ENCODE data around the gene CDX1.

Gene CDX1

DNA sequence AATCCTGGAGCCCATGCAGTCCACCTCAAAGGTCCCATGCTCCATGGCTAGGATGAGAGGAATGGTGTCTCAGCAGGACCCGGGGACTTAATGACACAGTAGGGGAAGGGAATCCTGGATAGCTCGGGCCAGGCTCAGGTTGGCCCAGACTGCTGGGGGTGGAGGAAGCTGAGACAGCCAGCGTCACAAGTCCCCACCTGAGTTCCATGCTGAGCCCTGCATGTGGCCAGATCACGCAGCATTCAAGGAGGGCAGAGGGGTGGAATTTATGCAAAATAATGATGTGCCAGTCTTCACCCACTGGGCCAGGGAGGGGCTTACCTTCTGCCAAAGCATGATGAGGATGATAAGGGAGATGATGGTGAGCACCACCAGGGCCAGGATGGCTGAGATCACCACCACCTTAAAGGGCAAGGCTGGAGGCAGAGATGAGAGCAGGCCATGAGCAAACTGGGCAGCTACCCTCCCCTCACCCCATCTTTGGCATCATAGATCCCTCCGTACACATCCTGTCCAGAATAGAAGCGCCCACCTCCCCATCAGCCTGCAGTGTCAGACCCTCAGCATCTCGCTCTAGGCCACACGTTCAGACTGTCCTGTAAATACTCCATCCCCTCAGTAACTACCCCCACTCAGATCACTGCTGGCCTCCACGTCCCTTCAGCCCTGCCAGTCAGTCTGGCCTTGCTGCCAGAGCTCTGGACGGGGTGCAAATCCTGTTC lies 40.2 kb upstream of the CDX1 start:
- DNase-seq (no peak), ATAC-seq (no peak)
- H3K9me3 Mint-ChIP-seq, result no peaks in the 10 kb centered on the region
- no peaks in the 10 kb centered on the region for H3K36me3 Mint-ChIP-seq (ENCODE audit: low read depth)
- no peaks in the 10 kb centered on the region for H3K27me3 Mint-ChIP-seq
- no peak overlapping the region for H3K4me3 Mint-ChIP-seq
- no peaks in the 10 kb centered on the region for H3K4me1 Mint-ChIP-seq
- H3K27ac Mint-ChIP-seq, result no peak overlapping the region

DNA sequence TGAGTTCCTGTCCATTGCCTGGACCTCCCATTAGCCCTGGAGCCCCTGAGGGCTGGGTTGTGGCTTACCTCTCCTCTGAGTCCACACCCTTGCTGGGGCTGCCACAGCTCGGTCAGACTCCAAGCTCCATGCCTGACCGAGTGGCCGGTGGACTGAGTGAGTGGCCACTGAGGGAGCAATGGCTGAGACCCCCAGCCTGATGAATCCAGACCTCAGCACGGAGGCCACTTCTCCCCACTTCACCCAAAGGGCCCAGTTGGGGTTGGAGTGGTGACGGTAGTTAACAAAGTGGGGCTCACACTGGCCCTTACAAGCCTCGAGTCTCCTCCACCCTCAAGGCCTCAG lies 39.7 kb upstream of the CDX1 start:
- DNase-seq (no peak), ATAC-seq (no peak)
- Mint-ChIP-seq H3K4me1 (no peaks in the 10 kb centered on the region), H3K27me3 (no peaks in the 10 kb centered on the region), H3K4me3 (no peak overlapping the region), H3K27ac (no peak overlapping the region), H3K9me3 (no peaks in the 10 kb centered on the region), H3K36me3 (ENCODE audit: low read depth) (no peaks in the 10 kb centered on the region)

DNA sequence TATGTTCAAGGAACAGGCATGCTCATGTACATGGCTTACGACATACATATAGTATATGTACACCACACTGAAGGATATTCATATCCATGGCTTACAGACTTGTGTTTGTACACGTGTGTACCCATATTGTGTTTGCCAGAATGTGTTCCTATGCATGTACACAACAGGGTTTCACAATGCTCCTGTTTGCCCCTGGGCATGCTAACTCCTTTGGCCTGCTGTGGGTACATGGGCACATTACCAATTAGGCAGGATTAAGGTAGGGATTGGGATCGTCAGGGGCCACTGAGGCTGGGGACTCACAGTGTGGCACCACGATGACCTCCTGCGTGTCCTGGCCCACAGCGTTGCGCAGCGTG lies 37.1 kb upstream of the CDX1 start:
- no peak overlapping the region for H3K27ac Mint-ChIP-seq
- DNase-seq (no peak), ATAC-seq (no peak)
- H3K9me3 Mint-ChIP-seq, result no peaks in the 10 kb centered on the region
- no peaks in the 10 kb centered on the region for H3K4me1 Mint-ChIP-seq
- H3K27me3 Mint-ChIP-seq, result no peaks in the 10 kb centered on the region
- no peaks in the 10 kb centered on the region for H3K36me3 Mint-ChIP-seq (ENCODE audit: low read depth)
- H3K4me3 Mint-ChIP-seq, result no peak overlapping the region

DNA sequence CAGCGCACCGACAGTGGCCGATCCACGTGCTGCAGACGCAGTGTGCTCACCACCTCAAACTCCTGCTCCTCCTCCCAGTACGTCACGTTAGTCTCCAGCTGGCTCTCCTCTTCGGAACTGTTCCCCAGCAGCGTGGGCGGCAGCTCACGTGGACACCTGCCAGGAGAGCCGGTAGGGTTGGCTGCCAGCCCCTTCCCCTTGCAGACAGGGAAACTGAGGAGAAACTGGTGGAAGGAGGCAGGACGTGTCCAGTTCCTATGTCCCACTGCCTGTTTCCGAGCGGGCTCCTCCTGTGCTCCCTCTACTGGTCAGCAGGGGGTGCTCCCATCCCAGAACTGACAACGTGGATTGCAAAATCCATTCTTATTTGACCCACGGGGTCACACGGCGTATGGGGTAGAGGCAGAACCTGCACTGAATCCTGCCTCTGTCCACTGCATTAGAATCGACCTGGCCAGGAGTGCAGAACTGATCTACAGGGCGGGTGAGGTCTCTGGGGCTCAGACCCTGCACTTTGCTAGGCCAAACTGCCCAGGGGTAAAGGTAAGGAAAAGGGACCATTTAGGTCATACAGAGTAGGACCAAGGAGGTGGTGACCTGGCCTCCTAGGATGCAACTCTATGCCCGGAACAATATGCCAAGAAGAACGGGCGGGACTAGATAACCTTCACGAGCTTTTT lies 36.6 kb upstream of the CDX1 start:
- H3K9me3 Mint-ChIP-seq, result no peaks in the 10 kb centered on the region
- H3K4me3 Mint-ChIP-seq, result no peak overlapping the region
- H3K27me3 Mint-ChIP-seq, result no peaks in the 10 kb centered on the region
- H3K27ac Mint-ChIP-seq, result no peak overlapping the region
- no peaks in the 10 kb centered on the region for H3K4me1 Mint-ChIP-seq
- DNase-seq, result peak; percentile 58
- no peaks in the 10 kb centered on the region for H3K36me3 Mint-ChIP-seq (ENCODE audit: low read depth)
- peak; percentile 55 for ATAC-seq

DNA sequence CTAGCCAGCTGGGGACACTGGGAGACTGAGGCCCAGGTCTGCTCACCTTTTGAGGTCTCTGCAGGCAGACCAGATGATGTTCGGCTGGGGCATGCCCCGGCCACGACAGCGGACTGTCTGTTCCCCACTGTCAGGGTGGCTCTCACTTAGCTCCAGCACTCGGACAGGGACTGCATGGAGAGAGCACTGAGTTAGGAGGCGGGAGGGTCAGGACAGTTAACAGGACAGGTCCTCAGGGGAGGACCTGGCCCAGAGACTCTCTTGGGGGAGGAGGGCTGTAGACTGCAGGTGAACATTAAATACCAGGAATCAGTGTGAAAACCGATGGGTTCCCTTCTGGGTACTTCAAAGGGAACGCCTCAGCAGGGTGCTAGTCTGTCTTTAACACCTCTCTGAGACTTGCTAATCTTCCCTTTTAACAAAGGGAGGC lies 36.1 kb upstream of the CDX1 start:
- Mint-ChIP-seq H3K27me3 (no peaks in the 10 kb centered on the region), H3K27ac (no peak overlapping the region), H3K36me3 (ENCODE audit: low read depth) (no peaks in the 10 kb centered on the region), H3K4me3 (no peak overlapping the region), H3K4me1 (no peaks in the 10 kb centered on the region), H3K9me3 (no peaks in the 10 kb centered on the region)
- DNase-seq (no peak), ATAC-seq (no peak)

DNA sequence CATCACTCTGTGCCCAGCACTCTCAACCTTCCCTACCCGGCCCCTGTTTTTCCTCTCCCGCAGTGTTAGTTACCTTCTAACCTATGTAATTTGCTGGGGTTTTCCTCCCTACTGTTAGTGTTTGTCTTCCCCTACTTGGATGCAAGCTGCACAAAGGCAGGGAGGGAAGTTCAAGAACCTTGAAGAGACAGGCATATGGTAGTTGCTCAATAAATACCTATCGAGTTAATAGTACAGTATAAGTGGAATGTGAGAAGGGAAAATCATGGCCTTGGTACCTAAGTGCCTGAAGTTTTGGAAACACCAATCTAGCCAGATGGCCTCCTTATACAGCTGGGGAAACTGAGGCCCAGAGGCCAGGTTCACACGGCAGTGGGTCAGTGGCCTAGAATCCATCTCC lies 35.1 kb upstream of the CDX1 start:
- no peaks in the 10 kb centered on the region for H3K4me1 Mint-ChIP-seq
- no peak for ATAC-seq

DNA sequence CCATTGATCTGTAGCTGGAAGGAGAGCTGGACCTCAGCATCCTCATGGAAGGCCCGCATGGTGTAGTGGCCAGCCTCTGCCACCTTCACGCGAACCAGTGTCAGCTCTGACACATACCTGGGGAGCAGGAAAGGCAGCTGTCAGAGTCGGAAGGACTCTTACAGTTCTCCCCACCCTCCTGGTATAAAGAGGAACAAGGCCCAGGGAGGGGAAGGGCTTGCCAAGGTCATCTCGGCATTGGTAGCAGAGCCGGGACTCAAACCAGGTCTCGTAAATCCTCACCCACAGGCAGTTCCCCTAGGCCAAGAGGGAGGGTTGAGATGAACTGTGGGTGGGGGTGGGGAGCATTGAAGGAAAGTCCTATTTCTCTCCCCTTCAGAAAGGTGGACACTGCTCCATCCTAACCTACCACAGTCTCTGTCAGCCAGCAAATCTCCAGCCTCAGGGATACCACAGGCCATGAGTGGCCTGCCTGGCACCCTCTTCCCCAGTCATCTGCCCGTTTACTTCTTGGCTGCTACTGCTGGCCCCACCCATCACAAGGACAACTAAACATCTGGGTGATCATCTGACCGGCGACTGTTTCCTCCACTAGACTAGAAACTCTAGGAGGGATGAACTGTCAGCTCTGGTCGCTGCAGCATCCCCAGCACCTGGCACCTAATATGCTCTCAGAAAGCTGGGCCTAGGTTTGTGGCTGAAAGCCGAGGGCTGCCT lies 34.4 kb upstream of the CDX1 start:
- Mint-ChIP-seq H3K9me3 (no peaks in the 10 kb centered on the region), H3K4me3 (no peak overlapping the region), H3K36me3 (ENCODE audit: low read depth) (no peaks in the 10 kb centered on the region), H3K4me1 (no peaks in the 10 kb centered on the region), H3K27ac (no peak overlapping the region), H3K27me3 (no peaks in the 10 kb centered on the region)
- no peak for ATAC-seq
- no peak for DNase-seq

More for the DNA sequence above, 35.1 kb upstream of the CDX1 start:
- Mint-ChIP-seq H3K4me3 (no peak overlapping the region), H3K36me3 (ENCODE audit: low read depth) (no peaks in the 10 kb centered on the region), H3K9me3 (no peaks in the 10 kb centered on the region), H3K27me3 (no peaks in the 10 kb centered on the region), H3K27ac (no peak overlapping the region)
- DNase-seq, result no peak

DNA sequence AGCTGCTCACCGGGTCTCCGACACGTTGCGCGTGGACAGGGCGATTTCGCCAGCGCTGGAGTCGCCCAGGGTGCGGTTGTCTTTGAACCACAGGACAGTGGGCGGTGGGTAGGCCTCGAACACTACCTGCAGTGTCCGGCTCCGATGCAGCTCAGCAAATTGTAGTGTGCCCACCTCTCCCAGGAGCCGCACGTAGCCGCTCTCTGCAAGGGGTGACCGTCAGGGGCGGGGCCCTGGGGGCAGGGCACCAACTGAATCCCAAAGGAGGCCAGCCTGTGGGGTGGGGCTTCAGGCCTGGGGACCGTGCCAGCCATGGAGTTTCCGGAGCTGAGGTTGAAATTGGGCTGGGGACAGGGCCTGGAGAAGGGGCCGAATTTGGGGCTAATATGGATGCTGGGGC lies 33.8 kb upstream of the CDX1 start:
- ATAC-seq (no peak), DNase-seq (no peak)
- Mint-ChIP-seq H3K36me3 (ENCODE audit: low read depth) (no peaks in the 10 kb centered on the region), H3K4me3 (no peak overlapping the region), H3K9me3 (no peaks in the 10 kb centered on the region), H3K27me3 (no peaks in the 10 kb centered on the region), H3K27ac (no peak overlapping the region), H3K4me1 (no peaks in the 10 kb centered on the region)

DNA sequence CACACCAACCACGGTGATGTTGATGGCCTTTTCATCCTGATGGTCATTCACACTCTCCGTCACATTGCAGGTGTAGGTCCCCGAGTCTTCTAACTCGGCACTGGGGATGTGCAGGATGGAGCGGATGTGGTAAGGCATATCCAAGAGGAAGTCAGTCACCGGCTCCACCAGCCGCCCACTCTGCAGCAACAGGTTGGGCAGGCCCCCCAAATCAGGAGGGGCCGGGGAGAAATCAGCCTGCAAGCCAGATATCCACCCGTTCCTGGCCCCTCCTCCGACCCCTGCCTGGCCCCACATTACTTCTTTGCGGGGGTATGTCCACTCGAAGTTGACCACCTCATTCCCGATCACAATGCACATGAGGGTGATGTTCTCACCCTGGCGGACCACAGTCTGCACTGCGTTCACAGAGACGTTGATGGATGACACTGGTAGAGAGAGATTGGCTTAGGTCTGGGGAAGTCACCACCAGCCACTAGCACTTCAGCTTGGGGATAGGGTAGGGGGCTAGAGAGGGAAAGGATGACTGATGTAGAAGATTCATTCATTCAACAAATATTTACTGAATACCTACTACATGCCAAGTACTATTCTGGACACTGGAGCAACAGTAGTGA lies 32.9 kb upstream of the CDX1 start:
- Mint-ChIP-seq H3K4me3 (no peak overlapping the region), H3K27me3 (no peaks in the 10 kb centered on the region), H3K27ac (no peak overlapping the region), H3K4me1 (no peaks in the 10 kb centered on the region), H3K36me3 (ENCODE audit: low read depth) (no peaks in the 10 kb centered on the region), H3K9me3 (no peaks in the 10 kb centered on the region)
- DNase-seq (no peak), ATAC-seq (no peak)

DNA sequence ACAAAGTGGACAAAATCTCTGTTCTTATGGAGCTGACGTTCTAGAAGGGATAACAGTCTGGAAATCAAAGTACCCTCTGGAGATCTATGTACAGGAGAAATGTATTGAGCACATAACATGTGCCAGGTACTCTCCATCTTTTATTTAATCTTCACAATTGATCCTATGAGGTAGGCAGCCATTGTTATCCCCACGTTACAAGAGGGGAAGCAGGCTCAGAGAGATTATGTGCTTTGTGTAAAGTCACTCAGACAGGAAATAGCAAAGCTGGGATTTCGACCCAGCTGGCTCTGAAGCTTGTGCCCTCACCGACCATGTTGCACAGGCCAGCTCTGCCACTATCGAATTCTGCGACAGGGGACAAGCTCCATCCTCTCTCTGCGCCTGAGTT lies 32.4 kb upstream of the CDX1 start:
- Mint-ChIP-seq H3K9me3 (no peaks in the 10 kb centered on the region), H3K27me3 (no peaks in the 10 kb centered on the region), H3K4me3 (no peak overlapping the region), H3K36me3 (ENCODE audit: low read depth) (no peaks in the 10 kb centered on the region), H3K4me1 (no peaks in the 10 kb centered on the region), H3K27ac (no peak overlapping the region)
- no peak for DNase-seq
- no peak for ATAC-seq

DNA sequence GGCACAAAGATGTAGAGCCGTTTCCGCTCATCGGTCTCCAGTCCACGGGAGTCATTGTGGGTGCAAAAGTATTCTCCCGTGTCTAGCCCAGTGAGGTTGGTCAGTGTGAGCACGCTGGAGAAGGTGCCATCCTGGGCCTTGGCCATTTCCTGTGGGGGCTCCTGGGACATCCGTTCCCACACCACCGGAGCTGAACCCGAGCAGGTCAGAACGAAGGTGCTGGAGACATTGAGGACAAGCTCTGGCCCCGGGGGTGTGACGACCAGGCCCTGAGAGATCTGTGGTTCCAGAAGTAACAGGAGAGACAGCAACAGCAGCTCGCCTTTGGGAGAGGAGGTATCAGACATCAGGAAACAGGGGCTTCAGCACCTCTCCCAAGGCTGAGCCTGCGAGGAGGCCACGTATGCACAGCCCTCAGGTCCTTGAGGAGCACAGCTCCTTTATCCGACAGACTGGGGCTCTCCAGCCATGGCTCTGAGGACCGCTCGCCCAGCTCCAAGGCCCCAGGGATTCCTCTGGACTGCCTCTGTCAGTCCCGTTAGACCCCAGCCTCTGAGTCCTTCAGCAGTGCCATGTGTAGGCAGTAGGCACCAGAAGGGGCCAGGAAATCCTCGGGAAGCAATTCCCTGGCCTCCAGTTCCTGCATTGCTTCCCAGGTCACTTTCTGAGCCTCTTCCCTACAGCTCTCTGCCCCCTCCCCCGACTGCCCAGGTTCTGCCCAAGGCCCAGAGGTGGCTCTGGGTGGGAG lies 30.8 kb upstream of the CDX1 start:
- no peaks in the 10 kb centered on the region for H3K9me3 Mint-ChIP-seq
- no peak overlapping the region for H3K4me3 Mint-ChIP-seq
- no peaks in the 10 kb centered on the region for H3K4me1 Mint-ChIP-seq
- no peaks in the 10 kb centered on the region for H3K36me3 Mint-ChIP-seq (ENCODE audit: low read depth)
- no peaks in the 10 kb centered on the region for H3K27me3 Mint-ChIP-seq
- H3K27ac Mint-ChIP-seq, result no peak overlapping the region
- no peak for ATAC-seq
- DNase-seq, result no peak

DNA sequence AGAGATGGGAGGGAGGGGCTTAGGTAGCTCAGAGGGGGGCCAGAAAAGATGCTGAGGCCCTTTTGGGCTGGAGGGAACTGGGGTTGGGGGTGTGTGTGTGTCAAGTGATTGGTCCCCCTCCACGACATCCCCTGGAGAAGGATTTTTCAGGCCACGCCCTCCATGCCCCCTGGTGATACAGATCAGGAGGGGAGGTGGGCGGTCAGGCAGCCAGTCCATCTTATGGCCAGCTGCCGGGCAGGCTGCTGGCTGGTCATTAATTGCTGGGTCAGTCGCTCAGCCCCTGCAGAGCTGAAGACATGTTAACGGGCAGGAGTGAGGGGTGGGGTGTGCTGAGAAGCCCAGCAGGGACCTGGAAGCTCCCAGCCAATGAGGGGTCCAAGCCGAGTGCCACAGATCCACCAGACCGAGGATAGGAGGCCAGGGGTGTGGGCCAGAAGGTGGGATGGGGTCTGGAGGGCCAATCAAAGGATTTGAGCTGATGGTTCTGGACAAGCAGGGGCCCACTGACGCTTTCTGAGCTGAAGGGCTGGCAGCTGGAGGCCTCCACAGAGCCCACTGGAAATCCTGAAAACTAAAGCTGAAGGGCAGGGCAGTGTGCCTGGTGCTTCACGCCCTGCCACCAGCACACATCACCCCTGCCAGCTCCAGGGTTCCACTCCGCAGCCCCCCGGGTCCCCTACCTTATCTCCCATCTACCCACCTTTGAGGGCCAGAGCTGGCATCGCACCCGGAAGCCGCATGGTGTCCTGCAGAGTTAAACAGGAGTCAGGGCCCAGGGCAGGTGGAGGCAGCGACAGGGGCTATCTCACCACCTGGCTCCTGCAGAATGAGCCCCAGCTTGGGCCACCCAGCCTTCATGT lies 30.0 kb upstream of the CDX1 start:
- ATAC-seq, result no peak
- Mint-ChIP-seq H3K9me3 (no peaks in the 10 kb centered on the region), H3K27ac (no peak overlapping the region), H3K36me3 (ENCODE audit: low read depth) (no peaks in the 10 kb centered on the region), H3K4me1 (no peaks in the 10 kb centered on the region), H3K4me3 (no peak overlapping the region), H3K27me3 (no peaks in the 10 kb centered on the region)
- DNase-seq, result no peak

DNA sequence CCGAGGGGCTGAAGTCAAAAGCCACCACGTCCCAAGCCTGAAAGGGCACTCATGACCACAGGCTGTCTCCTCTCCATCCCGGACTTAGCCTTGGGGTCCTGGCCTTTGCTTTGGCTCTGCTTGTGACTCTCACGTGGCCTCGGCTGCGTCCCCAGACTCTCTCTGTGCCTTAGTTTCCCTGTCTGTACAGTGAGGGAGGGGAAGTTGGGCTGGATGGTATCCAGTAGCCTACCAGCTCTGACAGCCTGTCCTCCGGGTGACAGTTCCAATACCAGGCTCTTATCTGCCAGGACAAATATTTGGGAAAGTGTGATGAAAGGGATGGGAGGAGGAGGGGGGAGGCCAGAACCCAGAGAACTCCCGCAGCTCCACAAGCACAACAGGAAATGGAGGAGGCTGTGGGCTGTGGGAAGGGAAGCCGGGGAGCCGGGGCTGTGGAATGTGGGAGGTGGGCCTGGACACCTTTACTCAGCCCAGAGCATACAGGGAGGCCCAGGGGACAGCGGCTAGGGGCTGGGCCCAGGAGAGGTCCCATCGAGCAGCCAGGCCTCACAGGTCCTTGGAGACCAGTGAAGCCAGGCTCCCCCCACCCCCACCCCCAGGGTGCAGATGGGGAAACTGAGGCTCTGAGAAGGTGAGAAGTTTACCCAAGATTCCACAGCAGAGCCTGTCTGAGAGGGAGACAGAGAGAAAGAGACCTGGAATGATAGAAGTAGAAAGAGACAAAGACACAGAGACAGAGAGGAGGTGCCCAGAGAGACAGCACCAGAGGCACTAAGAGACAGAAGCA lies 29.2 kb upstream of the CDX1 start:
- Mint-ChIP-seq H3K4me1 (no peaks in the 10 kb centered on the region), H3K27me3 (no peaks in the 10 kb centered on the region), H3K9me3 (no peaks in the 10 kb centered on the region), H3K4me3 (no peak overlapping the region), H3K36me3 (ENCODE audit: low read depth) (no peaks in the 10 kb centered on the region), H3K27ac (no peak overlapping the region)
- DNase-seq, result no peak
- no peak for ATAC-seq
